ENCODE results near the gene NDUFS1. TPM values are rescaled to one million over a fixed set of nuclear protein-coding genes. Genes with fewer than 3 reads are reported as not detected.

The NDUFS1 gene
- total and polyA plus RNA-seq, 12 donors = 53.8 to 670 (median 550) TPM

- ATAC-seq (peak in 2 of 8 donors; percentile 30 to 52), DNase-seq (no peak)
- intact Hi-C loops (cut with DNase I) = no loop called here
- peaks cover 0 to 86% (median 46%) of the 10 kb centered on the region in 9 donors for H3K36me3 ChIP-seq
- TF ChIP-seq CTCF (IDR thresholded peaks at IDR 0.05) = no peak
- peaks cover 0 to 22% (median 4%) of the 10 kb centered on the region in 11 donors for H3K9me3 ChIP-seq
- H3K27ac ChIP-seq = no peak overlapping the region
- 96 to 97% methylated on average over 21 of the region's 21 CpGs for whole genome bisulfite sequencing, 2 donors
- H3K27me3 ChIP-seq = no peaks in the 10 kb centered on the region
- no peak overlapping the region for H3K4me3 ChIP-seq
- no peaks in the 10 kb centered on the region for H3K4me1 ChIP-seq
Observed at GRCh38 chr2:206116278-206116677, 43.0 kb downstream of the NDUFS1 start.

GRCh38 chr2:206115026-206115578, 44.1 kb downstream of the NDUFS1 start:
- Histone ChIP-seq H3K4me1 (no peaks in the 10 kb centered on the region), H3K9me3 (peaks cover 0 to 12% (median 0%) of the 10 kb centered on the region in 11 donors), H3K4me3 (no peak overlapping the region), H3K27me3 (no peaks in the 10 kb centered on the region), H3K27ac (no peak overlapping the region), H3K36me3 (peaks cover 0 to 74% (median 34%) of the 10 kb centered on the region in 9 donors)
- TF ChIP-seq CTCF (IDR thresholded peaks at IDR 0.05) = no peak
- DNase-seq (no peak), ATAC-seq (no peak)
- intact Hi-C loops (cut with DNase I) = no loop called here
- WGBS, 2 donors = 97 to 100% methylated on average over 3 of the region's 3 CpGs

DNA sequence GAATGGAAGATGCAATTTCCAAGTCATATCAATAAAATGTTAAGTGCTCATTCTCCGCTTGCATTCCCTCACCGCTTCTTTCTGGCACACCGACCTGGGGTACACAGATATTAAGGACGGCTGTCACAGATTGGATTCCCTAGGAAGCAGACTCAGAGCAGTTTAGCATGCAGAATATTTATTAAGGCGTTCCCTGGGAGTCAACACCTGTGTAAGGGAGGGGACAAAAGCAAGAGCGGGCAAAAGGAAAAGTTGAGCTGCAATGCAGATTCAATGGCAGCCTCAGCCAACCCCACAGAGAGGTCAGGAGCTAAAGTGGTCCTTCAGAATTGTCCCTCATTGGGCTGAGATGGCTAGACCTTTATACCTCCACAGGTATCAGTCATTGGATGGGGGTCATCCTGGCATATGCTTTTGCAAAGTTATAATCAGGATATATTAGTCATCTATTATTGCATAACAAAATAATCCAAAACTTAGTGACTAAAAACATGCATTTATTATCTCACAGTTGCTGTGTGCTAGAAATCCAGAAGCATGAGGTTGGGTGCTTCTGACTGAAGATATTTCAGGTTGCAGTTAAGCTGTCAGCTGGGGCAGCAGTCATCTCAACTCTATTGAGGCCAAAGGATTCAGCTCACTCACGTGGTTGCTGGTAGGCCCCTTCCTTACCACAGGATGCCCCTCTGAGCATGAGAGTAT, 46.2 kb downstream of the NDUFS1 start:
- intact Hi-C loops (cut with DNase I) = no loop called here
- H3K4me3 ChIP-seq = no peak overlapping the region
- peaks cover 0 to 11% (median 0%) of the 10 kb centered on the region in 11 donors for H3K9me3 ChIP-seq
- H3K27me3 ChIP-seq = no peaks in the 10 kb centered on the region
- no peak overlapping the region for H3K27ac ChIP-seq
- H3K36me3 ChIP-seq = peaks cover 0 to 53% (median 22%) of the 10 kb centered on the region in 9 donors
- peak in 1 of 8 donors; percentile 17 for ATAC-seq
- no peak for DNase-seq
- TF ChIP-seq CTCF (IDR thresholded peaks at IDR 0.05) = no peak
- H3K4me1 ChIP-seq = no peaks in the 10 kb centered on the region
- WGBS, 2 donors = 69 to 75% methylated on average over 7 of the region's 7 CpGs

GRCh38 chr2:206112108-206112507, 47.1 kb downstream of the NDUFS1 start:
- TF ChIP-seq CTCF (IDR thresholded peaks at IDR 0.05) = no peak
- peaks cover 0 to 11% (median 0%) of the 10 kb centered on the region in 11 donors for H3K9me3 ChIP-seq
- WGBS, 2 donors = 96 to 98% methylated on average over 3 of the region's 3 CpGs
- H3K4me1 ChIP-seq = no peaks in the 10 kb centered on the region
- ATAC-seq (peak in 1 of 8 donors; percentile 7), DNase-seq (no peak)
- peaks cover 0 to 50% (median 15%) of the 10 kb centered on the region in 9 donors for H3K36me3 ChIP-seq
- no peak overlapping the region for H3K4me3 ChIP-seq
- H3K27me3 ChIP-seq = no peaks in the 10 kb centered on the region
- H3K27ac ChIP-seq = no peak overlapping the region
- intact Hi-C loops (cut with DNase I) = no loop called here

Data from heart right ventricle (tissue), 16 donors.